Measurements from ENCODE around the gene YES1. TPM values are rescaled to one million over a fixed set of nuclear protein-coding genes. Genes with fewer than 3 reads are reported as not detected.

The YES1 gene
- polyA plus RNA-seq, 1 donor (not counting 4 experiments of a cell fraction or from before 2014, with no cell fraction given) = 22.9 TPM

DNA sequence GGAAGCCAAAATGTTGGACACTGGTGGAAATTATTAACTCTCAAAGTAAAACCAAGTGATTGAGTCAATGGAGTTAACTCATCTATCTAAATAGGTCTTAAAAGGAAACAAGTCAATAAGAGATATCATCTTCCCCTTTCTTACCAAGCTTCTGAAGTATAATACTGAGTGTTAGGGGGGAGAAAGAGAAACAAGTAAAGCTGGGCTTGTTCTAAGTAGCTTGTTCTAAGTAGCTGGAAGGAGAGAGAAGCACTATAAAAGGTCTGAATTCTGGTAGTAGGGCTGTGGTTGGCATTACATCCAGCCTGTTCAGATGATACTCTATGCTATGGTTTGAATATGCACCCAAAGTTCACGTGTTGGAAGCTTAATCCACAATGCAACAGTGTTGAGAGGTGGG is 26.8 kb downstream of the YES1 start:
- H4K20me1 ChIP-seq (ENCODE audit: control insufficient read depth, extremely low read depth, insufficient read depth, low read length) = peaks cover 7% of the 10 kb centered on the region
- TF ChIP-seq, protein P1, sequence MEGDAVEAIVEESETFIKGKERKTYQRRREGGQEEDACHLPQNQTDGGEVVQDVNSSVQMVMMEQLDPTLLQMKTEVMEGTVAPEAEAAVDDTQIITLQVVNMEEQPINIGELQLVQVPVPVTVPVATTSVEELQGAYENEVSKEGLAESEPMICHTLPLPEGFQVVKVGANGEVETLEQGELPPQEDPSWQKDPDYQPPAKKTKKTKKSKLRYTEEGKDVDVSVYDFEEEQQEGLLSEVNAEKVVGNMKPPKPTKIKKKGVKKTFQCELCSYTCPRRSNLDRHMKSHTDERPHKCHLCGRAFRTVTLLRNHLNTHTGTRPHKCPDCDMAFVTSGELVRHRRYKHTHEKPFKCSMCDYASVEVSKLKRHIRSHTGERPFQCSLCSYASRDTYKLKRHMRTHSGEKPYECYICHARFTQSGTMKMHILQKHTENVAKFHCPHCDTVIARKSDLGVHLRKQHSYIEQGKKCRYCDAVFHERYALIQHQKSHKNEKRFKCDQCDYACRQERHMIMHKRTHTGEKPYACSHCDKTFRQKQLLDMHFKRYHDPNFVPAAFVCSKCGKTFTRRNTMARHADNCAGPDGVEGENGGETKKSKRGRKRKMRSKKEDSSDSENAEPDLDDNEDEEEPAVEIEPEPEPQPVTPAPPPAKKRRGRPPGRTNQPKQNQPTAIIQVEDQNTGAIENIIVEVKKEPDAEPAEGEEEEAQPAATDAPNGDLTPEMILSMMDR (optimal IDR thresholded peaks at IDR 0.05 in 1 of 3, IDR thresholded peaks at IDR 0.05 in 1 of 3, conservative IDR thresholded peaks at IDR 0.05 in 1 of 3; ENCODE audit: extremely low read depth in 1 of 3, insufficient read depth in 2 of 3, low read length in 3 of 3) = no peak
- no peak for TF ChIP-seq EZH2 (IDR thresholded peaks at IDR 0.05; ENCODE audit: low read length)
- dilution Hi-C loops (cut with MboI; ENCODE audit: extremely low pct_ligation_motif_present, low sequenced_read_pairs) = no loop called here
- no peak for FAIRE-seq
- H3K79me2 ChIP-seq (ENCODE audit: control insufficient read depth, insufficient read depth, low read length) = peaks cover 85% of the 10 kb centered on the region
- no peak overlapping the region for H3K4me2 ChIP-seq (ENCODE audit: control insufficient read depth, extremely low read depth, insufficient read depth, low read depth, low read length)
- H3K36me3 ChIP-seq (ENCODE audit: control insufficient read depth in 2 of 2, extremely low read depth in 1 of 2, insufficient read depth in 2 of 2, low read length in 2 of 2) = no peaks in the 10 kb centered on the region
- no peak overlapping the region for H3K9ac ChIP-seq (ENCODE audit: control insufficient read depth, extremely low read depth, insufficient read depth, low read length)
- no peak overlapping the region for H3K27ac ChIP-seq (ENCODE audit: control insufficient read depth, insufficient read depth, low read length)
- DNase-seq (ENCODE audit: low read depth, low spot score) = no peak
- peaks cover 4% of the 10 kb centered on the region for H3K4me1 ChIP-seq (ENCODE audit: control insufficient read depth, extremely low read depth, insufficient read depth, low read length)
- no peaks in the 10 kb centered on the region for H3K9me3 ChIP-seq (ENCODE audit: control insufficient read depth, low read depth, low read length)
- H3K27me3 ChIP-seq (ENCODE audit: control insufficient read depth, extremely low read depth, insufficient read depth, low read length) = no peaks in the 10 kb centered on the region
- no peak overlapping the region for H3K4me3 ChIP-seq (ENCODE audit: control insufficient read depth in 2 of 3, extremely low read depth in 1 of 3, insufficient read depth in 2 of 3, low read depth in 1 of 3, low read length in 3 of 3)
- H3K9me1 ChIP-seq (ENCODE audit: control insufficient read depth, extremely low read depth, insufficient read depth, low read length) = no peaks in the 10 kb centered on the region
- H2AFZ ChIP-seq (ENCODE audit: control insufficient read depth, low read length) = no peak overlapping the region

DNA sequence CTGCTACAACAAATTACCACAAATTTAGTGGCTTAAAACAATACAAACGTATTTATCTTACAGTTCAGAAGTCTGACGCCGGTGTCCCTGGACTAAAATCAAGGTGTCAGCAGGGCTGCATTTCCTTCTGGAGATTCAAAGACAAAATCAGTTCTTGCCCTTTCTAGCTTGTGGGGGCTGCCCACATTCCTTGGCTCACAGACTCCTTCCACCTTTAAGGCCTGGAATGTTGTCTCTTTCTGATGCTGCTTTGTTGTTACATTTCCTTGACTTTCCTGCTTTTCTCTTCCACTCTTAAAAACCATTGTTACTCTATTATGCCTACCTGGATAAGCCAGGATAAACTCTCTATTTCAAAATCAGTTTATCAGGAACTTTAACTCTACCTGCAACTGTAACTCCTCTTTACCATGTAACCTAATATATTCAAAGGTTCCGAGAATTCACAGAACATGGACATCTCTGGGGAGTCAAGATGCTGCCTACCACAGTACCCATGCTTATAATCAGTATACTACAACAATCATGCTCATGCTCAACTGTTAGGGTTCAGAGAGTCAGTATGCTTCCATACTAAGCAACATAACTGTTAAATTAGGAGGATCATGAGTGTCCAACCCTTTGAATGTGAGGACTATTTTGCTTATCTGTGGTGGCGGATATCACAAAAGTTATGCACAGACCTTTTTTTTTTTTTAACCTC is 27.4 kb downstream of the YES1 start:
- H3K4me1 ChIP-seq (ENCODE audit: control insufficient read depth, extremely low read depth, insufficient read depth, low read length) = peaks cover 4% of the 10 kb centered on the region
- H2AFZ ChIP-seq (ENCODE audit: control insufficient read depth, low read length) = no peak overlapping the region
- FAIRE-seq = no peak
- no peaks in the 10 kb centered on the region for H3K36me3 ChIP-seq (ENCODE audit: control insufficient read depth in 2 of 2, extremely low read depth in 1 of 2, insufficient read depth in 2 of 2, low read length in 2 of 2)
- no peak overlapping the region for H3K4me2 ChIP-seq (ENCODE audit: control insufficient read depth, extremely low read depth, insufficient read depth, low read depth, low read length)
- peaks cover 85% of the 10 kb centered on the region for H3K79me2 ChIP-seq (ENCODE audit: control insufficient read depth, insufficient read depth, low read length)
- no peaks in the 10 kb centered on the region for H3K9me1 ChIP-seq (ENCODE audit: control insufficient read depth, extremely low read depth, insufficient read depth, low read length)
- TF ChIP-seq EZH2 (IDR thresholded peaks at IDR 0.05; ENCODE audit: low read length) = no peak
- TF ChIP-seq, protein P1 (optimal IDR thresholded peaks at IDR 0.05 in 1 of 3, IDR thresholded peaks at IDR 0.05 in 1 of 3, conservative IDR thresholded peaks at IDR 0.05 in 1 of 3; ENCODE audit: extremely low read depth in 1 of 3, insufficient read depth in 2 of 3, low read length in 3 of 3) = no peak
- no peak overlapping the region for H3K4me3 ChIP-seq (ENCODE audit: control insufficient read depth in 2 of 3, extremely low read depth in 1 of 3, insufficient read depth in 2 of 3, low read depth in 1 of 3, low read length in 3 of 3)
- H4K20me1 ChIP-seq (ENCODE audit: control insufficient read depth, extremely low read depth, insufficient read depth, low read length) = peaks cover 9% of the 10 kb centered on the region
- no peak for DNase-seq (ENCODE audit: low read depth, low spot score)
- no peak overlapping the region for H3K9ac ChIP-seq (ENCODE audit: control insufficient read depth, extremely low read depth, insufficient read depth, low read length)
- no peaks in the 10 kb centered on the region for H3K9me3 ChIP-seq (ENCODE audit: control insufficient read depth, low read depth, low read length)
- no peaks in the 10 kb centered on the region for H3K27me3 ChIP-seq (ENCODE audit: control insufficient read depth, extremely low read depth, insufficient read depth, low read length)
- no peak overlapping the region for H3K27ac ChIP-seq (ENCODE audit: control insufficient read depth, insufficient read depth, low read length)
- dilution Hi-C loops (cut with MboI; ENCODE audit: extremely low pct_ligation_motif_present, low sequenced_read_pairs) = no loop called here

Data from keratinocyte (primary cell).